ENCODE results near the gene ANKRD34A.

Gene ANKRD34A

GRCh38 chr1:145960468-145961108 is 3.8 kb downstream of the ANKRD34A start:
- Histone ChIP-seq H3K4me3 (ENCODE audit: low read depth in 1 of 5, low read length in 5 of 5) (peak overlapping the region; percentile 80 to 85 (median 81)), H3K27ac (ENCODE audit: low read depth, low read length) (peak overlapping the region; percentile 60), H3K9ac (ENCODE audit: low read length in 5 of 5) (peak overlapping the region; percentile 19 to 90 (median 78)), H3K4me1 (ENCODE audit: control insufficient read depth in 5 of 5, insufficient read depth in 5 of 5, low read length in 5 of 5) (peaks cover 18 to 84% (median 78%) of the 10 kb centered on the region in 5 donors), H3K27me3 (ENCODE audit: control insufficient read depth in 5 of 5, insufficient read depth in 4 of 5, low read length in 5 of 5) (no peaks in the 10 kb centered on the region), H3K9me3 (ENCODE audit: control insufficient read depth in 5 of 5, low read length in 5 of 5) (no peaks in the 10 kb centered on the region), H3K36me3 (ENCODE audit: control insufficient read depth in 5 of 5, insufficient read depth in 5 of 5, low read length in 5 of 5) (no peaks in the 10 kb centered on the region)

DNA sequence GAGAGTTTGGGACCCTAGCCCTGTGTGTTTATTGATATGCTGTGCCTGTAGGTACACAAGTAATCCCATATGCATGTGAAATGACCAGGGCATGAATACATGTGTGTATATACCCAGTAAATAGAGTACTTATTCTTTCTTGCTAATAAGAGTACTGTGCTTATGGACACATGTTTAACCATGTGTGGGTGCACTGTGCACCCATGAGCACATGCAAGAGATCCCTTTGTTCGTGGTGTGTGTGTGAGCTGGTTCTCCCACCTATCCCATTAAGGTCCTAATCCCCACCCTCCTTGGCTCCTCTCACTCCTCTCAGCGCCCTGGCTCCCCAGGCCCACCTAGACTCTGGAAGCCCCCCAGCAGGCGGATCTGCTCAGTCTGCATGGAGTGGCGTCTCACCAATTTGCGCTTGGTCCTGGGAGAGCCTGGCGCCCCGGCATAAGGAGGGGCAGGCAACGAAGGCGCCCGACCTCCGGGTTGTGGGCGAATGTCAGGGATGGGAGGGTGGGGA is 4.4 kb downstream of the ANKRD34A start:
- no peaks in the 10 kb centered on the region for H3K9me3 ChIP-seq (ENCODE audit: control insufficient read depth in 5 of 5, low read length in 5 of 5)
- no peaks in the 10 kb centered on the region for H3K36me3 ChIP-seq (ENCODE audit: control insufficient read depth in 5 of 5, insufficient read depth in 5 of 5, low read length in 5 of 5)
- no peak overlapping the region for H3K27ac ChIP-seq (ENCODE audit: low read depth, low read length)
- H3K4me3 ChIP-seq (ENCODE audit: low read depth in 1 of 5, low read length in 5 of 5): peak overlapping the region; percentile 61 to 85 (median 81)
- peak overlapping the region in 4 of 5 donors; percentile 1 to 90 (median 74) for H3K9ac ChIP-seq (ENCODE audit: low read length in 5 of 5)
- peaks cover 22 to 85% (median 78%) of the 10 kb centered on the region in 5 donors for H3K4me1 ChIP-seq (ENCODE audit: control insufficient read depth in 5 of 5, insufficient read depth in 5 of 5, low read length in 5 of 5)
- no peaks in the 10 kb centered on the region for H3K27me3 ChIP-seq (ENCODE audit: control insufficient read depth in 5 of 5, insufficient read depth in 4 of 5, low read length in 5 of 5)

GRCh38 chr1:145959333-145959732 is 5.0 kb downstream of the ANKRD34A start:
- H3K36me3 ChIP-seq (ENCODE audit: control insufficient read depth in 5 of 5, insufficient read depth in 5 of 5, low read length in 5 of 5): no peaks in the 10 kb centered on the region
- no peaks in the 10 kb centered on the region for H3K9me3 ChIP-seq (ENCODE audit: control insufficient read depth in 5 of 5, low read length in 5 of 5)
- H3K4me1 ChIP-seq (ENCODE audit: control insufficient read depth in 5 of 5, insufficient read depth in 5 of 5, low read length in 5 of 5): peaks cover 22 to 86% (median 82%) of the 10 kb centered on the region in 5 donors
- H3K27ac ChIP-seq (ENCODE audit: low read depth, low read length): no peak overlapping the region
- no peaks in the 10 kb centered on the region for H3K27me3 ChIP-seq (ENCODE audit: control insufficient read depth in 5 of 5, insufficient read depth in 4 of 5, low read length in 5 of 5)
- H3K4me3 ChIP-seq (ENCODE audit: low read depth in 1 of 5, low read length in 5 of 5): peak overlapping the region in 1 of 5 donors; percentile 5
- H3K9ac ChIP-seq (ENCODE audit: low read length in 5 of 5): no peak overlapping the region

- no peaks in the 10 kb centered on the region for H3K27me3 ChIP-seq (ENCODE audit: control insufficient read depth in 5 of 5, insufficient read depth in 4 of 5, low read length in 5 of 5)
- no peaks in the 10 kb centered on the region for H3K9me3 ChIP-seq (ENCODE audit: control insufficient read depth in 5 of 5, low read length in 5 of 5)
- no peak overlapping the region for H3K9ac ChIP-seq (ENCODE audit: low read length in 5 of 5)
- H3K4me3 ChIP-seq (ENCODE audit: low read depth in 1 of 5, low read length in 5 of 5): no peak overlapping the region
- peaks cover 22 to 85% (median 79%) of the 10 kb centered on the region in 5 donors for H3K4me1 ChIP-seq (ENCODE audit: control insufficient read depth in 5 of 5, insufficient read depth in 5 of 5, low read length in 5 of 5)
- H3K36me3 ChIP-seq (ENCODE audit: control insufficient read depth in 5 of 5, insufficient read depth in 5 of 5, low read length in 5 of 5): no peaks in the 10 kb centered on the region
- peak overlapping the region; percentile 91 for H3K27ac ChIP-seq (ENCODE audit: low read depth, low read length)
Observed at GRCh38 chr1:145958734-145959133, 5.6 kb downstream of the ANKRD34A start.

GRCh38 chr1:145957443-145958319 is 6.7 kb downstream of the ANKRD34A start, which contains the start of gene LIX1L:
TSS of gene LIX1L (minus strand) at chr1:145958017. CDS start at chr1:145957927, 90 bp downstream.
- Histone ChIP-seq H3K4me3 (ENCODE audit: low read depth in 1 of 5, low read length in 5 of 5) (peak within 1 kb of the TSS; percentile 71 to 80 (median 78)), H3K9me3 (ENCODE audit: control insufficient read depth in 5 of 5, low read length in 5 of 5) (no peaks in the 10 kb centered on the region), H3K9ac (ENCODE audit: low read length in 5 of 5) (peak within 1 kb of the TSS; percentile 51 to 84 (median 71)), H3K27me3 (ENCODE audit: control insufficient read depth in 5 of 5, insufficient read depth in 4 of 5, low read length in 5 of 5) (no peaks in the 10 kb centered on the region), H3K4me1 (ENCODE audit: control insufficient read depth in 5 of 5, insufficient read depth in 5 of 5, low read length in 5 of 5) (peaks cover 17 to 76% (median 68%) of the 10 kb centered on the region in 5 donors), H3K27ac (ENCODE audit: low read depth, low read length) (peak within 1 kb of the TSS; percentile 91), H3K36me3 (ENCODE audit: control insufficient read depth in 5 of 5, insufficient read depth in 5 of 5, low read length in 5 of 5) (no peaks in the 10 kb centered on the region)

DNA sequence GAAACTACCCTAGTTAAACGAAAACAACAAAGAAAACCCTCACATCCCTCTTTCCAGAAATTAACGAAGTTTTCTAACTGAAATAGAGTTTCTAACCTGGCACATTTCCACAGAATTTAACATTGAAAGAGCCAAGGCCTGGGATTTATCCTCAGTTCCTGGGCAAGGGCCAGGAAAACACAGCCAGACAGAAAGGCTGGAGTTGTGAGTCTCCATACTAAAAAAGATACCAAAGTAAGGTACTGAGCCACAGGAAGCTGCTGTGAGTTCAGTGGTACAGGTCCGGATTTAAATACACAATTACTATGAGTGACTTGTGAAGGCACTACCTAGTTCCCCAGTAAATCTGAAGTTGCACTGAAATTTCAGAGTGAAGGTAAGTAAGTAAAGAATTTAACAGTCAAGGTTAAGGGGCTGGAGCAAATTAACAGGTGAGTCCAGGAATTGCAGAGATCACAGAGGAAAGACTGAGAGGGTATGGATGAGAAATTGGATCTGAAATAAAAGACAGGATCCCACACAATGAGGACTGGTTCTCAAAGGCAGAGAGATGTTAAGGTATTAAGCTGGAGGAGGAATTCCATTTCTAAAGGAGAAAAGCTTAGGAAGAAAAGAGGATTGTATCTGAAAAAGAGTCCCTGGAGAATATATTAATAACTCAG is 7.5 kb downstream of the ANKRD34A start:
- Histone ChIP-seq H3K4me1 (ENCODE audit: control insufficient read depth in 5 of 5, insufficient read depth in 5 of 5, low read length in 5 of 5) (peaks cover 16 to 69% (median 62%) of the 10 kb centered on the region in 5 donors), H3K9me3 (ENCODE audit: control insufficient read depth in 5 of 5, low read length in 5 of 5) (no peaks in the 10 kb centered on the region)

GRCh38 chr1:145956361-145956760 is 8.0 kb downstream of the ANKRD34A start:
- Histone ChIP-seq H3K36me3 (ENCODE audit: control insufficient read depth in 5 of 5, insufficient read depth in 5 of 5, low read length in 5 of 5) (peaks cover 0 to 4% (median 0%) of the 10 kb centered on the region in 5 donors), H3K4me3 (ENCODE audit: low read depth in 1 of 5, low read length in 5 of 5) (peak overlapping the region; percentile 0 to 79 (median 76)), H3K27me3 (ENCODE audit: control insufficient read depth in 5 of 5, insufficient read depth in 4 of 5, low read length in 5 of 5) (no peaks in the 10 kb centered on the region), H3K9me3 (ENCODE audit: control insufficient read depth in 5 of 5, low read length in 5 of 5) (no peaks in the 10 kb centered on the region), H3K27ac (ENCODE audit: low read depth, low read length) (peak overlapping the region; percentile 91), H3K4me1 (ENCODE audit: control insufficient read depth in 5 of 5, insufficient read depth in 5 of 5, low read length in 5 of 5) (peaks cover 14 to 64% (median 57%) of the 10 kb centered on the region in 5 donors), H3K9ac (ENCODE audit: low read length in 5 of 5) (peak overlapping the region in 4 of 5 donors; percentile 51 to 84 (median 75))

More for the DNA sequence above, 7.5 kb downstream of the ANKRD34A start:
- peaks cover 0 to 4% (median 0%) of the 10 kb centered on the region in 5 donors for H3K36me3 ChIP-seq (ENCODE audit: control insufficient read depth in 5 of 5, insufficient read depth in 5 of 5, low read length in 5 of 5)
- peak overlapping the region; percentile 48 to 84 (median 71) for H3K9ac ChIP-seq (ENCODE audit: low read length in 5 of 5)
- H3K4me3 ChIP-seq (ENCODE audit: low read depth in 1 of 5, low read length in 5 of 5): peak overlapping the region; percentile 71 to 80 (median 78)
- no peaks in the 10 kb centered on the region for H3K27me3 ChIP-seq (ENCODE audit: control insufficient read depth in 5 of 5, insufficient read depth in 4 of 5, low read length in 5 of 5)
- H3K27ac ChIP-seq (ENCODE audit: low read depth, low read length): peak overlapping the region; percentile 91

DNA sequence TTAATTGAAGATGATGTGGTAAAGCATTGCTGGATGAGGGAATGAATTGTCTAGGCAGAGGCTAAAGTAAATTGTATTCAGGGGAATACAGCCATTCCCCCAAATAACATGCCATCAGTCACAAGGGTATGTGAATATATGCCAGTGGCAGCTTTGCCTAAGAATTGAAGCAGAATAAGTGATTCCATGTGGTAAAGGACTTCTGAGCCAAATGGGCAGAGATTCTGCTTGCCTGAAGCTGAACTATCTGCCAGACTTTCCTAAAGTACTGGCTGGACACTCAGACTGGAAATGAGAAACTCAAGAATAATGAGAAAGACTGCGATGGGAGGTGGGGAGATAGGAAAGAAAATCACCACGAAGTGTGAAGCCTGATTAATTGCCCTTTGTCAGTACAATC is 8.9 kb downstream of the ANKRD34A start:
- Histone ChIP-seq H3K9me3 (ENCODE audit: control insufficient read depth in 5 of 5, low read length in 5 of 5) (no peaks in the 10 kb centered on the region), H3K4me3 (ENCODE audit: low read depth in 1 of 5, low read length in 5 of 5) (no peak overlapping the region), H3K36me3 (ENCODE audit: control insufficient read depth in 5 of 5, insufficient read depth in 5 of 5, low read length in 5 of 5) (peaks cover 0 to 4% (median 0%) of the 10 kb centered on the region in 5 donors), H3K4me1 (ENCODE audit: control insufficient read depth in 5 of 5, insufficient read depth in 5 of 5, low read length in 5 of 5) (peaks cover 14 to 57% (median 48%) of the 10 kb centered on the region in 5 donors), H3K9ac (ENCODE audit: low read length in 5 of 5) (peak overlapping the region in 3 of 5 donors; percentile 33 to 57 (median 53)), H3K27ac (ENCODE audit: low read depth, low read length) (peak overlapping the region; percentile 91), H3K27me3 (ENCODE audit: control insufficient read depth in 5 of 5, insufficient read depth in 4 of 5, low read length in 5 of 5) (no peaks in the 10 kb centered on the region)

DNA sequence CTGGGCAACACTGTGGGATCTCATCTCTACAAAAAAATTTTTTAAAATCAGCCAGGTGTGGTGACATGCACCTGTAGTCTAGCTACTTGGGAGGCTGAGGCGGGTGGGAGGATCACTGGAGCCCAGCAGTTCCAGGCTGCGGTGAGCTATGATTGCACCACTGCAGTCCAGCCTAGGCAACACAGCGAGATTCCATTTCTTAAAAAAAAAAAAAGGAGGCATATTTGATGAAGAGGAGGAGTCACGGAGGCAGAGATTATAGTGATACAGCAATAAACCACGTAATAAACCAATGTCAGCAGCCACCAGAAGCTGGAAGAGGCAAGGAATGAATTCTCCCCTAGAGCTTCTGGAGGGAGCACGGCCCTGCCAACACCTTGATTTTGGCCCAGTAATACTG is 10.5 kb downstream of the ANKRD34A start:
- H3K4me1 ChIP-seq (ENCODE audit: control insufficient read depth in 5 of 5, insufficient read depth in 5 of 5, low read length in 5 of 5): peaks cover 14 to 48% (median 39%) of the 10 kb centered on the region in 5 donors
- H3K27me3 ChIP-seq (ENCODE audit: control insufficient read depth in 5 of 5, insufficient read depth in 4 of 5, low read length in 5 of 5): no peaks in the 10 kb centered on the region
- H3K9ac ChIP-seq (ENCODE audit: low read length in 5 of 5): no peak overlapping the region
- H3K27ac ChIP-seq (ENCODE audit: low read depth, low read length): no peak overlapping the region
- no peak overlapping the region for H3K4me3 ChIP-seq (ENCODE audit: low read depth in 1 of 5, low read length in 5 of 5)
- H3K9me3 ChIP-seq (ENCODE audit: control insufficient read depth in 5 of 5, low read length in 5 of 5): no peaks in the 10 kb centered on the region
- H3K36me3 ChIP-seq (ENCODE audit: control insufficient read depth in 5 of 5, insufficient read depth in 5 of 5, low read length in 5 of 5): peaks cover 0 to 4% (median 4%) of the 10 kb centered on the region in 5 donors

All from subcutaneous abdominal adipose tissue (tissue), 5 donors.